PFSK-1 (cell line): ENCODE measurements around the gene CNN2.

ENCODE experiments used
- FOXP2 ChIP-seq: optimal IDR thresholded peaks from 2 replicates; pipeline ENCODE3; 2011; ENCODE audit warnings: borderline replicate concordance, control low read depth, inconsistent platforms; ENCODE audit not compliant: insufficient read depth; ENCODE audit errors: extremely low read length, extremely low read depth
- POLR2AphosphoS5 ChIP-seq: IDR thresholded peaks from 2 replicates; pipeline ENCODE4 v1.6.1; 2012; ENCODE audit warnings: low read depth, mild to moderate bottlenecking, control low read depth, low read length, moderate library complexity
- SIN3A ChIP-seq: IDR thresholded peaks from 2 replicates; pipeline ENCODE4 v1.6.1; 2012; ENCODE audit warnings: mild to moderate bottlenecking, low read length, moderate library complexity, borderline replicate concordance; ENCODE audit not compliant: insufficient read depth
- TAF1 ChIP-seq: IDR thresholded peaks from 2 replicates; pipeline ENCODE4 v1.6.1; 2012; ENCODE audit warnings: low read length, control low read depth, borderline replicate concordance; ENCODE audit not compliant: insufficient read depth
- TF ChIP-seq, protein P1 (sequence below), 2 experiments: IDR thresholded peaks; 2 replicates each; pipeline versions ENCODE4 v1.6.1 to v1.8.0; 2011 to 2012; ENCODE audit warnings: low read depth in 2 of 2, low read length in 2 of 2, control low read depth in 1 of 2, inconsistent platforms in 1 of 2, mild to moderate bottlenecking in 1 of 2, moderate library complexity in 1 of 2; ENCODE audit not compliant: insufficient read depth in 1 of 2

Gene CNN2

DNA sequence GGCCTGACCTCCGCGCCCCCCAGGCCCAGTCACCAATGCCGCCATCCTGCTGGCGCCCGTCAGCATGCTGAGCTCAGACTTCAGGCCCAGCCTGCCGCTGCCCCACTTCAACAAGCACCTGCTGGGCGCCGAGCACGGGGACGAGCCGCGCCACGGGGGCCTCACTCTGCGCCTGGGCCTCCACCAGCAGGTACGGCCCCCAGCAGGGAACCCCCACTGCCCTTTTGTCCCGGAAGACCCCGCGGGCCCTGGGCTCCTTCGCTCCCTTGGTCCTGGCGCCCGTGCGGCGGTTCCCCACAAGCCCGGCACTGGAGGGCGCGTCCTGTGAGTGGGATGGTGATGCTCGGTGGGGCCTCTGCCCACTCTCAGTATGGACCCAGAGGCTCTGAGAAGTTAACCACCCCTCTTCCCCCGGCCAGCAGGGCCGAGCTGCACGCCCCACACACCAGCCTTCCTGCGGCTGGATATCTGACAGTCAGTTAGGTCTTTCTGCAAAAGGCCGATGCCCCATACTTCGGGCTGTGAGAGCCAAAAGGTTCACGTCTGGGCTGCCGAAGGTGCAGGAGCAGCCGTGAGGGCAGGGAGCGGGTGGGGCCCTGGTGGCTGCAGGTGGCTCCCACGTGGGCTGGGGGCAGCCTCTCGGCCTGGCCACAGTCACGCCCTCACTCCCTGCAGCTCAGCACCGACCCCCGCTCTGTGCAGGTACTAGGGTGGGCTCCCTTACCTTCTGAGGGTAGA lies 34.3 kb upstream of the CNN2 start:
- TF ChIP-seq SIN3A, result no peak
- no peak for TF ChIP-seq FOXP2
- no peak for TF ChIP-seq POLR2AphosphoS5
- no peak for TF ChIP-seq TAF1
- TF ChIP-seq, protein P1, sequence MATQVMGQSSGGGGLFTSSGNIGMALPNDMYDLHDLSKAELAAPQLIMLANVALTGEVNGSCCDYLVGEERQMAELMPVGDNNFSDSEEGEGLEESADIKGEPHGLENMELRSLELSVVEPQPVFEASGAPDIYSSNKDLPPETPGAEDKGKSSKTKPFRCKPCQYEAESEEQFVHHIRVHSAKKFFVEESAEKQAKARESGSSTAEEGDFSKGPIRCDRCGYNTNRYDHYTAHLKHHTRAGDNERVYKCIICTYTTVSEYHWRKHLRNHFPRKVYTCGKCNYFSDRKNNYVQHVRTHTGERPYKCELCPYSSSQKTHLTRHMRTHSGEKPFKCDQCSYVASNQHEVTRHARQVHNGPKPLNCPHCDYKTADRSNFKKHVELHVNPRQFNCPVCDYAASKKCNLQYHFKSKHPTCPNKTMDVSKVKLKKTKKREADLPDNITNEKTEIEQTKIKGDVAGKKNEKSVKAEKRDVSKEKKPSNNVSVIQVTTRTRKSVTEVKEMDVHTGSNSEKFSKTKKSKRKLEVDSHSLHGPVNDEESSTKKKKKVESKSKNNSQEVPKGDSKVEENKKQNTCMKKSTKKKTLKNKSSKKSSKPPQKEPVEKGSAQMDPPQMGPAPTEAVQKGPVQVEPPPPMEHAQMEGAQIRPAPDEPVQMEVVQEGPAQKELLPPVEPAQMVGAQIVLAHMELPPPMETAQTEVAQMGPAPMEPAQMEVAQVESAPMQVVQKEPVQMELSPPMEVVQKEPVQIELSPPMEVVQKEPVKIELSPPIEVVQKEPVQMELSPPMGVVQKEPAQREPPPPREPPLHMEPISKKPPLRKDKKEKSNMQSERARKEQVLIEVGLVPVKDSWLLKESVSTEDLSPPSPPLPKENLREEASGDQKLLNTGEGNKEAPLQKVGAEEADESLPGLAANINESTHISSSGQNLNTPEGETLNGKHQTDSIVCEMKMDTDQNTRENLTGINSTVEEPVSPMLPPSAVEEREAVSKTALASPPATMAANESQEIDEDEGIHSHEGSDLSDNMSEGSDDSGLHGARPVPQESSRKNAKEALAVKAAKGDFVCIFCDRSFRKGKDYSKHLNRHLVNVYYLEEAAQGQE (IDR thresholded peaks at IDR 0.05; ENCODE audit: insufficient read depth in 1 of 2, low read depth in 2 of 2, low read length in 2 of 2), result no peak

DNA sequence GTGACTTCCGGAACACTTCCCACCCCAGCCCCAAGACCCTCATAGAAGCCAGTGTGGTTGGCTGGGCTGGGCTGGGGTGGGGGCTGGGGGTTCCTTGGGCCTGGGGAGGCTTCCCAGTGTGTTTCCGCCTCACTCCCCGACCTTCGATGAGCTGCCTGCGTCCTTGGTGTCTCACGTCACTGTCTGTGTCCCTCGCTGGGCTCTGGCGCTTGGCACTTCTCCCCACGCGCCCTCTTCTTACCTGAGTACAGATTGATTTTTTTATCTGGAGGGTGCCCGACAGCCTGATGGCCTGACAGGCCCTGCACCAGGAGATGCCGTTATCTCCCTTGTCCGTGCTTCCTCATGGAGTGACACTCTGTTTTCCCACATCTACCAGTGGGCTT lies 33.7 kb upstream of the CNN2 start:
- no peak for TF ChIP-seq FOXP2
- no peak for TF ChIP-seq TAF1
- TF ChIP-seq SIN3A, result no peak
- no peak for TF ChIP-seq POLR2AphosphoS5
- TF ChIP-seq, protein P1 (IDR thresholded peaks at IDR 0.05; ENCODE audit: insufficient read depth in 1 of 2, low read depth in 2 of 2, low read length in 2 of 2), result no peak

DNA sequence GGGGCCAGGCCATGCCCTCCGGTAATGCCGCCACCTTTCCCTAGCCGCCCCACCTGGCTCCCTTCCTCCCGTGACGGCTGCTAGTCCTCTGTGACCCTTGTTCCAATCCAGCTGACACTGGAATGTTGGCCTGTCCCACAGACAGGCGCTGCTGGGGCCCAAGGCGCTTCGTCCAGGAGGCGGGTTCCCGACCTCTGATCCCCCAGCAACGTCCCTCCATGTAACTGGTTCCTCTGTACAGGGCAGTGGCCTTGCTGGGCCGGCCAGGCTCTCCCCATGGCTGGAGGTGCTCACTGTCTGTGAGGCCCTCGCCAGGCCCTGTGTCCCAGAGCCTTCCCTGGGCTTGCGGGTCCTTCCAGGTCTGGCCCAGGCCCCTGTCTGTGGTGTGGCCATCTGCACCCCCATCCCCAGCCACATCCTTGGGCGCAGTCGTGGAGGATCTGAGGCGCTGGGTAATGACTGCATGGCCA lies 33.0 kb upstream of the CNN2 start:
- TF ChIP-seq FOXP2 (no peak), TAF1 (no peak), SIN3A (no peak), POLR2AphosphoS5 (no peak)
- TF ChIP-seq, protein P1 (IDR thresholded peaks at IDR 0.05; ENCODE audit: insufficient read depth in 1 of 2, low read depth in 2 of 2, low read length in 2 of 2), result no peak

- TF ChIP-seq TAF1 (no peak), SIN3A (no peak), FOXP2 (no peak), POLR2AphosphoS5 (no peak)
- TF ChIP-seq, protein P1 (IDR thresholded peaks at IDR 0.05; ENCODE audit: insufficient read depth in 1 of 2, low read depth in 2 of 2, low read length in 2 of 2), result no peak
Measured at GRCh38 chr19:993831-994393, 32.5 kb upstream of the CNN2 start.
